A204.1 (cell line): ENCODE measurements around the gene RPL19.
"Not testable (repeated sequence)": the region's sequence is repeated elsewhere in the genome, so short reads cannot be mapped to it uniquely, and the experiment has no call there.

Experiments
- FAIRE-seq: peaks from 2 replicates; lab custom pipeline; 2012; peaks lifted over from hg19 to GRCh38; lab: Jason Lieb, UNC

Gene RPL19

GRCh38 chr17:39200070-39200879 lies at the start of gene RPL19:
RPL19 (plus strand) TSS chr17:39200283; CDS start chr17:39200345, 62 bp downstream.
- FAIRE-seq = peak; percentile 94

GRCh38 chr17:39150795-39151149 lies 49.3 kb upstream of the RPL19 start:
- no peak for FAIRE-seq

GRCh38 chr17:39151150-39151942 lies 48.7 kb upstream of the RPL19 start, which contains the start of gene PLXDC1:
PLXDC1 (minus strand) TSS chr17:39151637; CDS start chr17:39151437, 200 bp downstream.
- FAIRE-seq = no peak

- FAIRE-seq = no peak
Measured at GRCh38 chr17:39151943-39152818, 47.9 kb upstream of the RPL19 start.

GRCh38 chr17:39153599-39154051 lies 46.5 kb upstream of the RPL19 start:
- FAIRE-seq = no peak

- FAIRE-seq = no peak
Measured at GRCh38 chr17:39155654-39156053, 44.4 kb upstream of the RPL19 start.

GRCh38 chr17:39156491-39156890 lies 43.6 kb upstream of the RPL19 start:
- no peak for FAIRE-seq

- no peak for FAIRE-seq
Measured at GRCh38 chr17:39158623-39159022, 41.5 kb upstream of the RPL19 start.

GRCh38 chr17:39161962-39162361 lies 38.1 kb upstream of the RPL19 start:
- FAIRE-seq = no peak

GRCh38 chr17:39164675-39165143 lies 35.4 kb upstream of the RPL19 start:
- FAIRE-seq = no peak

- no peak for FAIRE-seq
Measured at GRCh38 chr17:39165178-39165840, 34.8 kb upstream of the RPL19 start.

- FAIRE-seq = no peak
Measured at GRCh38 chr17:39165841-39166349, 34.2 kb upstream of the RPL19 start, which contains the start of gene ARL5C. ARL5C (minus strand) TSS chr17:39166161; CDS start chr17:39165760, 401 bp downstream.

GRCh38 chr17:39166437-39167335 lies 33.4 kb upstream of the RPL19 start:
- no peak for FAIRE-seq

GRCh38 chr17:39167476-39167875 lies 32.6 kb upstream of the RPL19 start:
- FAIRE-seq = no peak

GRCh38 chr17:39168503-39168902 lies 31.6 kb upstream of the RPL19 start:
- FAIRE-seq = not testable (repeated sequence)

- no peak for FAIRE-seq
Measured at GRCh38 chr17:39169101-39169500, 31.0 kb upstream of the RPL19 start.

- no peak for FAIRE-seq
Measured at GRCh38 chr17:39169518-39169917, 30.6 kb upstream of the RPL19 start.

- FAIRE-seq = no peak
Measured at GRCh38 chr17:39170109-39170508, 30.0 kb upstream of the RPL19 start.

GRCh38 chr17:39170558-39170957 lies 29.5 kb upstream of the RPL19 start:
- no peak for FAIRE-seq

GRCh38 chr17:39171933-39172332 lies 28.1 kb upstream of the RPL19 start:
- no peak for FAIRE-seq
